H1 (cell line): Measurements from ENCODE around the gene NUP43. TPM values are rescaled to one million over a fixed set of nuclear protein-coding genes. Genes with fewer than 3 reads are reported as not detected.

Experiments
- CTCF ChIA-PET: fragments of 300-600 bp; sonication (Branson Sonifier 250); formaldehyde crosslinking; loops from one replicate; lab custom pipeline; 2021; ENCODE audit not compliant: partially characterized antibody; lab: Charles Lee
- POLR2A ChIA-PET: fragments of 300-600 bp; sonication (Branson Sonifier 250); formaldehyde crosslinking; loops from one replicate; lab custom pipeline; 2021; ENCODE audit warnings: inconsistent platforms; ENCODE audit not compliant: partially characterized antibody; lab: Charles Lee
- DNase-seq, 2 experiments: peaks; one replicate each; pipeline versions ENCODE4 v3.0.0 to v3.0.0-alpha.2; 2010 to 2022; ENCODE audit warnings: low spot score in 2 of 2, low read depth in 1 of 2, mixed read lengths in 1 of 2
- FAIRE-seq: peaks from 2 replicates; lab custom pipeline; 2011; peaks lifted over from hg19 to GRCh38; lab: Jason Lieb, UNC
- H2AFZ ChIP-seq: 2 replicates; pipeline ENCODE4 v1.8.1; 2012; ENCODE audit warnings: low read length, inconsistent platforms
- H2AK5ac ChIP-seq: 2 replicates; pipeline ENCODE4 v1.6.1; 2013; ENCODE audit warnings: low read depth, low read length
- H2BK120ac ChIP-seq: replicated peaks from 2 replicates; pipeline ENCODE3; 2013; ENCODE audit warnings: low read depth, low read length, inconsistent platforms
- H2BK12ac ChIP-seq: 2 replicates; pipeline ENCODE4 v1.6.1; 2013; ENCODE audit warnings: low read depth, low read length
- H2BK15ac ChIP-seq: 2 replicates; pipeline ENCODE4 v1.6.1; 2013; ENCODE audit warnings: low read length
- H2BK20ac ChIP-seq: 2 replicates; pipeline ENCODE4 v1.6.1; 2013; ENCODE audit warnings: low read length
- H2BK5ac ChIP-seq: 2 replicates; pipeline ENCODE4 v1.6.1; 2013; ENCODE audit warnings: low read depth, low read length
- H3K14ac ChIP-seq: 2 replicates; pipeline ENCODE4 v1.6.1; 2013; ENCODE audit warnings: inconsistent platforms; ENCODE audit not compliant: insufficient read length
- H3K18ac ChIP-seq: 2 replicates; pipeline ENCODE4 v1.6.1; 2013; ENCODE audit warnings: low read length; ENCODE audit errors: extremely low read depth
- H3K23ac ChIP-seq: 2 replicates; pipeline ENCODE4 v1.6.1; 2013; ENCODE audit warnings: inconsistent platforms; ENCODE audit not compliant: insufficient read length
- H3K23me2 ChIP-seq: 2 replicates; pipeline ENCODE4 v1.6.1; 2013; ENCODE audit warnings: low read depth, low read length
- H3K27ac ChIP-seq: 2 replicates; pipeline ENCODE4 v1.6.1; 2011; ENCODE audit warnings: low read depth, low read length, inconsistent platforms
- H3K27me3 ChIP-seq, 4 experiments: replicated peaks in 1 of 4; 1 replicate in 1 of 4; 2 replicates in 3 of 4; pipeline versions ENCODE4 v1.6.1 to v1.8.1; 2011 to 2013; ENCODE audit warnings: low read length in 3 of 4, mild to moderate bottlenecking in 3 of 4, inconsistent platforms in 2 of 4, mixed read lengths in 2 of 4, moderate library complexity in 1 of 4; ENCODE audit not compliant: control insufficient read depth in 3 of 4, insufficient read depth in 3 of 4; ENCODE audit errors: extremely low read depth in 1 of 4
- H3K36me3 ChIP-seq, 4 experiments: 2 replicates each; pipeline versions ENCODE4 v1.6.1 to v1.8.1; 2011 to 2013; ENCODE audit warnings: mild to moderate bottlenecking in 4 of 4, low read length in 3 of 4, moderate library complexity in 2 of 4, control low read depth in 1 of 4, inconsistent platforms in 1 of 4; ENCODE audit not compliant: insufficient read depth in 4 of 4, control insufficient read depth in 2 of 4
- H3K4ac ChIP-seq: replicated peaks from 2 replicates; pipeline ENCODE3; 2013; ENCODE audit warnings: low read length, low read depth, mixed read lengths, inconsistent platforms; ENCODE audit not compliant: insufficient read length
- H3K4me1 ChIP-seq, 4 experiments: replicated peaks in 1 of 4; 1 replicate in 1 of 4; 2 replicates in 3 of 4; pipeline versions ENCODE4 v1.6.1 to v1.8.1; 2011 to 2013; ENCODE audit warnings: low read length in 3 of 4, inconsistent platforms in 2 of 4, mixed read lengths in 1 of 4; ENCODE audit not compliant: insufficient read depth in 4 of 4, control insufficient read depth in 3 of 4
- H3K4me2 ChIP-seq, 2 experiments: 2 replicates each; pipeline versions ENCODE4 v1.6.1 to v1.8.1; 2011 to 2013; ENCODE audit warnings: low read depth in 2 of 2, low read length in 2 of 2, control low read depth in 1 of 2, inconsistent platforms in 1 of 2, mild to moderate bottlenecking in 1 of 2; ENCODE audit not compliant: insufficient read depth in 1 of 2
- H3K4me3 ChIP-seq, 4 experiments: fragments of 200-600, 300-600 bp in 1 of 4; sonication (generic), shearing (Covaris generic), sonication (Bioruptor Twin) in 1 of 4; 2 replicates each; pipeline versions ENCODE4 v1.5.1 to v1.8.1; 2011 to 2016; ENCODE audit warnings: low read length in 4 of 4, low read depth in 3 of 4, control low read depth in 2 of 4, inconsistent platforms in 2 of 4, mild to moderate bottlenecking in 2 of 4, mixed read lengths in 1 of 4, moderate library complexity in 1 of 4; ENCODE audit not compliant: insufficient read depth in 2 of 4; ENCODE audit errors: extremely low read depth in 1 of 4
- H3K56ac ChIP-seq: replicated peaks from 2 replicates; pipeline ENCODE3; 2013; ENCODE audit warnings: low read depth, mild to moderate bottlenecking, mixed read lengths, low read length, inconsistent platforms; ENCODE audit not compliant: insufficient read length
- H3K79me1 ChIP-seq: 2 replicates; pipeline ENCODE4 v1.6.1; 2013; ENCODE audit warnings: low read depth, low read length, control low read depth
- H3K79me2 ChIP-seq, 2 experiments: 2 replicates each; pipeline versions ENCODE4 v1.6.1 to v1.8.1; 2012 to 2013; ENCODE audit warnings: low read length in 2 of 2, mild to moderate bottlenecking in 2 of 2, inconsistent platforms in 1 of 2; ENCODE audit not compliant: insufficient read depth in 2 of 2, control insufficient read depth in 1 of 2
- H3K9ac ChIP-seq, 4 experiments: replicated peaks in 1 of 4; 1 replicate in 1 of 4; 2 replicates in 3 of 4; pipeline versions ENCODE4 v1.6.1 to v1.8.1; 2011 to 2013; ENCODE audit warnings: low read depth in 3 of 4, low read length in 3 of 4, control low read depth in 2 of 4, mild to moderate bottlenecking in 2 of 4, moderate library complexity in 2 of 4, inconsistent platforms in 1 of 4; ENCODE audit errors: extremely low read depth in 1 of 4
- H3K9me3 ChIP-seq, 2 experiments: 2 replicates each; pipeline versions ENCODE4 v1.6.1 to v1.8.1; 2012 to 2013; ENCODE audit warnings: mild to moderate bottlenecking in 2 of 2, moderate library complexity in 2 of 2, control low read depth in 1 of 2, inconsistent platforms in 1 of 2, low read depth in 1 of 2, low read length in 1 of 2, mixed read lengths in 1 of 2; ENCODE audit not compliant: insufficient read depth in 2 of 2
- H4K20me1 ChIP-seq, 2 experiments: replicated peaks in 1 of 2; 2 replicates each; pipeline versions ENCODE3 to v1.8.1; 2011 to 2013; ENCODE audit warnings: inconsistent platforms in 2 of 2, low read length in 2 of 2, mild to moderate bottlenecking in 1 of 2; ENCODE audit not compliant: insufficient read depth in 2 of 2, control insufficient read depth in 1 of 2
- H4K5ac ChIP-seq: 2 replicates; pipeline ENCODE4 v1.6.1; 2013; ENCODE audit warnings: low read length, low read depth, mixed read lengths, inconsistent platforms; ENCODE audit not compliant: insufficient read length
- H4K8ac ChIP-seq: 2 replicates; pipeline ENCODE4 v1.8.0; 2013; ENCODE audit warnings: mild to moderate bottlenecking, moderate library complexity, low read length, inconsistent platforms; ENCODE audit not compliant: insufficient read depth; ENCODE audit errors: extremely low read depth
- H4K91ac ChIP-seq: replicated peaks from 2 replicates; pipeline ENCODE3; 2013; ENCODE audit warnings: low read length, mixed read lengths, inconsistent platforms; ENCODE audit not compliant: insufficient read length
- BACH1 ChIP-seq: IDR thresholded peaks from 2 replicates; pipeline ENCODE4 v1.6.1; 2012; ENCODE audit warnings: low read length, improper control_type of control experiment
- CTCF ChIP-seq, 3 experiments: IDR thresholded peaks; 1 replicate in 2 of 3; 2 replicates in 1 of 3; pipeline versions ENCODE4 v1.5.1 to v1.6.1; 2011; ENCODE audit warnings: low read length in 3 of 3, mild to moderate bottlenecking in 3 of 3, inconsistent platforms in 2 of 3, low read depth in 1 of 3, moderate library complexity in 1 of 3; ENCODE audit not compliant: insufficient read depth in 1 of 3; ENCODE audit errors: control extremely low read depth in 1 of 3
- RAD21 ChIP-seq, 2 experiments: IDR thresholded peaks in 1 of 2; conservative IDR thresholded peaks in 1 of 2; 2 replicates each; pipeline ENCODE4 v1.6.1; 2011; ENCODE audit warnings: low read depth in 2 of 2, low read length in 2 of 2, improper control_type of control experiment in 1 of 2, inconsistent platforms in 1 of 2, mild to moderate bottlenecking in 1 of 2, moderate library complexity in 1 of 2
- TEAD4 ChIP-seq: IDR thresholded peaks from 2 replicates; pipeline ENCODE4 v1.6.1; 2012; ENCODE audit warnings: low read depth, low read length, inconsistent platforms, mixed read lengths
- WGBS, 2 experiments: shearing (Covaris generic) in 1 of 2; methylation state at CpG; one replicate each; pipeline versions ENCODE4 v1.1.6 to v1.1.7; 2013 to 2015; ENCODE audit warnings: low lambda C conversion rate in 2 of 2, mixed read lengths in 2 of 2, inconsistent platforms in 1 of 2, low coverage in 1 of 2, missing lambda C conversion rate in 1 of 2; ENCODE audit not compliant: insufficient replicate concordance in 2 of 2, insufficient coverage in 1 of 2, insufficient read length in 1 of 2; ENCODE audit errors: extremely low coverage in 1 of 2, missing lambda C conversion rate in 1 of 2; 5-methylcytosine and 5-hydroxymethylcytosine counted together
- polyA plus RNA-seq, 7 experiments: library from polyadenylated mRNA; depleted of rRNA in 3 of 7; stranded (reverse) in 5 of 7; unstranded in 2 of 7; fragments of >200 nt in 5 of 7; fragments of 200-250 nt in 2 of 7; gene quantifications; 1 replicate in 5 of 7; 2 replicates in 1 of 7; 4 replicates in 1 of 7; pipeline versions ENCODE4 v1.2.1 to v1.2.3, GENCODE V29; 2011 to 2013; ENCODE audit warnings: missing spikeins in 2 of 7, mixed read lengths in 2 of 7
- total RNA-seq: library from RNA; stranded (reverse); fragmentation: NEBNext Ultra II Directional; extraction: Animal tissue kit (Norgen Biotek cat#: 25700); gene quantifications from 2 replicates; pipeline ENCODE4 v1.2.1, GENCODE V29; 2021

The NUP43 gene
- total and polyA plus RNA-seq, 2 of the 8 experiments (the other 6 are each of a cell fraction or from before 2014, with no cell fraction given): 25.2 to 83.4 TPM

GRCh38 chr6:149699150-149699549 lies 47.2 kb downstream of the NUP43 start:
- Histone ChIP-seq H2BK20ac (no peak overlapping the region), H3K79me1 (no peaks in the 10 kb centered on the region; the same call in 1 of the 2 replicates), H3K36me3 (peaks cover 0 to 22% (median 5%) of the 10 kb centered on the region in 4 experiments; a peak in 3 of 8 replicates), H4K20me1 (peaks cover 0 to 4% of the 10 kb centered on the region in 2 experiments), H3K27me3 (no peaks in the 10 kb centered on the region), H2AFZ (no peak overlapping the region), H4K8ac (no peak overlapping the region), H3K23ac (no peak overlapping the region), H4K91ac (no peak overlapping the region), H3K9ac (no peak overlapping the region), H3K23me2 (no peaks in the 10 kb centered on the region), H2BK5ac (no peak overlapping the region), H3K4me2 (no peak overlapping the region), H2AK5ac (no peak overlapping the region), H3K18ac (no peak overlapping the region), H3K4me3 (no peak overlapping the region), H3K56ac (no peak overlapping the region), H3K14ac (no peak overlapping the region), H3K4me1 (peaks cover 2 to 3% (median 2%) of the 10 kb centered on the region in 4 experiments; a peak in 4 of 7 replicates), H3K27ac (no peak overlapping the region), H3K79me2 (peaks cover 0 to 78% of the 10 kb centered on the region in 2 experiments; a peak in 2 of 4 replicates), H3K4ac (no peak overlapping the region), H2BK120ac (no peak overlapping the region), H4K5ac (no peak overlapping the region), H2BK15ac (no peak overlapping the region), H3K9me3 (no peaks in the 10 kb centered on the region), H2BK12ac (no peak overlapping the region)
- no peak for FAIRE-seq
- ChIA-PET CTCF (interaction anchor here (0.6 to 1.5 kb wide), 4 partner anchors 22 to 1117 kb away, joined by 3 to 4 read pairs (median 4); no protein-coding TSS in a partner anchor), POLR2A (interaction anchor here (1.2 kb wide), 1 partner anchor 51 kb away, joined by 3 read pairs; no protein-coding TSS in a partner anchor)
- 100% methylated on average over 2 of the region's 2 CpGs; no CpG with 5 or more reads in 1 of the 2 experiments for WGBS, 2 experiments
- peak; percentile 19 to 56 (median 29); a peak in 3 of 4 replicates for TF ChIP-seq CTCF (IDR thresholded peaks at IDR 0.05; ENCODE audit: control extremely low read depth in 1 of 3, insufficient read depth in 1 of 3, low read depth in 1 of 3, low read length in 3 of 3)
- TF ChIP-seq TEAD4: no peak
- no peak for TF ChIP-seq BACH1
- TF ChIP-seq RAD21 (IDR thresholded peaks at IDR 0.05 in 1 of 2, conservative IDR thresholded peaks at IDR 0.05 in 1 of 2; ENCODE audit: low read depth in 2 of 2, low read length in 2 of 2): peak; percentile 23 to 46; a peak in 3 of 4 replicates
- DNase-seq: no peak
